Activated CD4-positive, alpha-beta T cell treated with anti-CD3 and anti-CD28 coated beads, Interleukin-2, amount 10 ng/mL, durations not matched to agents 7 days and 5 days (primary cell): ENCODE measurements around the gene LHPP. TPM values are rescaled to one million over a fixed set of nuclear protein-coding genes. Genes with fewer than 3 reads are reported as not detected.

Source experiments
- CTCF ChIA-PET: fragments of 350-600 bp; sonication (Branson Sonifier 250); formaldehyde crosslinking; loops from one replicate; lab custom pipeline; 2021; ENCODE audit warnings: antibody characterized with exemption; lab: Charles Lee
- POLR2A ChIA-PET: fragments of 350-600 bp; sonication (Branson Sonifier 250); formaldehyde crosslinking; loops from one replicate; lab custom pipeline; 2021; ENCODE audit warnings: antibody characterized with exemption; lab: Charles Lee
- DNase-seq: peaks from one replicate; pipeline ENCODE4 v3.0.0-alpha.2; 2020
- H3K27ac Mint-ChIP-seq: one replicate; pipeline ENCODE4 v1.8.0; 2021; ENCODE audit warnings: mild to moderate bottlenecking, moderate library complexity, mixed read lengths
- H3K27me3 Mint-ChIP-seq: one replicate; pipeline ENCODE4 v1.8.0; 2021; ENCODE audit warnings: mixed read lengths
- H3K36me3 Mint-ChIP-seq: one replicate; pipeline ENCODE4 v1.8.0; 2021; ENCODE audit warnings: low read depth, mixed read lengths
- H3K4me1 Mint-ChIP-seq: one replicate; pipeline ENCODE4 v1.8.0; 2021; ENCODE audit warnings: mixed read lengths
- H3K4me3 Mint-ChIP-seq: one replicate; pipeline ENCODE4 v1.8.0; 2021; ENCODE audit warnings: mild to moderate bottlenecking, moderate library complexity, mixed read lengths
- H3K9me3 Mint-ChIP-seq: one replicate; pipeline ENCODE4 v1.8.0; 2021; ENCODE audit warnings: mixed read lengths
- total RNA-seq, 2 experiments: library from RNA; stranded (reverse); gene quantifications; one replicate each; pipeline ENCODE4 v1.2.3, GENCODE V29; 2021

The LHPP gene
- total RNA-seq, 2 experiments from 2014 or later = 24.2 to 28.0 TPM

- ChIA-PET POLR2A (no interaction called here), CTCF (no interaction called here)
- no peaks in the 10 kb centered on the region for H3K9me3 Mint-ChIP-seq
- no peak for DNase-seq
- H3K27ac Mint-ChIP-seq = peak overlapping the region; percentile 89
- no peaks in the 10 kb centered on the region for H3K27me3 Mint-ChIP-seq
- peaks cover 37% of the 10 kb centered on the region for H3K4me1 Mint-ChIP-seq
- H3K4me3 Mint-ChIP-seq = no peak overlapping the region
- peaks cover 11% of the 10 kb centered on the region for H3K36me3 Mint-ChIP-seq
These were observed 4.3 kb downstream of the LHPP start for GRCh38 chr10:124465777-124466488.

GRCh38 chr10:124467165-124467564 is 5.5 kb downstream of the LHPP start:
- no peak overlapping the region for H3K4me3 Mint-ChIP-seq
- no peak overlapping the region for H3K27ac Mint-ChIP-seq
- ChIA-PET CTCF (no interaction called here), POLR2A (no interaction called here)
- peaks cover 11% of the 10 kb centered on the region for H3K36me3 Mint-ChIP-seq
- no peak for DNase-seq
- H3K27me3 Mint-ChIP-seq = no peaks in the 10 kb centered on the region
- peaks cover 31% of the 10 kb centered on the region for H3K4me1 Mint-ChIP-seq
- H3K9me3 Mint-ChIP-seq = no peaks in the 10 kb centered on the region

- no peak overlapping the region for H3K27ac Mint-ChIP-seq
- H3K4me3 Mint-ChIP-seq = no peak overlapping the region
- no peaks in the 10 kb centered on the region for H3K9me3 Mint-ChIP-seq
- H3K27me3 Mint-ChIP-seq = no peaks in the 10 kb centered on the region
- peaks cover 24% of the 10 kb centered on the region for H3K4me1 Mint-ChIP-seq
- CTCF ChIA-PET = no interaction called here
- POLR2A ChIA-PET = no interaction called here
- H3K36me3 Mint-ChIP-seq = peaks cover 11% of the 10 kb centered on the region
- no peak for DNase-seq
These were observed 7.0 kb downstream of the LHPP start for GRCh38 chr10:124468624-124469023.

- CTCF ChIA-PET = no interaction called here
- POLR2A ChIA-PET = no interaction called here
- H3K27ac Mint-ChIP-seq = no peak overlapping the region
- H3K4me1 Mint-ChIP-seq = peaks cover 17% of the 10 kb centered on the region
- no peak for DNase-seq
- no peak overlapping the region for H3K4me3 Mint-ChIP-seq
- H3K27me3 Mint-ChIP-seq = no peaks in the 10 kb centered on the region
- H3K9me3 Mint-ChIP-seq = no peaks in the 10 kb centered on the region
- peaks cover 2% of the 10 kb centered on the region for H3K36me3 Mint-ChIP-seq
These were observed 8.4 kb downstream of the LHPP start for GRCh38 chr10:124469956-124470484.

- Mint-ChIP-seq H3K9me3 (no peaks in the 10 kb centered on the region), H3K27ac (no peak overlapping the region), H3K27me3 (no peaks in the 10 kb centered on the region), H3K4me1 (peaks cover 9% of the 10 kb centered on the region), H3K36me3 (no peaks in the 10 kb centered on the region), H3K4me3 (no peak overlapping the region)
- peak; percentile 22 for DNase-seq
- POLR2A ChIA-PET = interaction anchor here (1.5 kb wide), 1 partner anchor 9 kb away, joined by 3 read pairs; the partner anchor contains the start of gene LHPP
- CTCF ChIA-PET = interaction anchor here (1.2 kb wide), 1 partner anchor 271 kb away, joined by 3 read pairs; no protein-coding TSS in a partner anchor
These were observed 9.2 kb downstream of the LHPP start for GRCh38 chr10:124470544-124471434.

- DNase-seq = no peak
These were observed 10.4 kb downstream of the LHPP start for GRCh38 chr10:124472071-124472470.

GRCh38 chr10:124473070-124473469 is 11.4 kb downstream of the LHPP start:
- peaks cover 2% of the 10 kb centered on the region for H3K4me1 Mint-ChIP-seq
- no peaks in the 10 kb centered on the region for H3K9me3 Mint-ChIP-seq
- ChIA-PET CTCF (interaction anchor here (1.5 to 2.4 kb wide), 3 partner anchors 11 to 13 kb away, joined by 4 to 7 read pairs (median 4); partner anchors contain the start of gene LHPP), POLR2A (no interaction called here)
- H3K27me3 Mint-ChIP-seq = no peaks in the 10 kb centered on the region
- no peak overlapping the region for H3K27ac Mint-ChIP-seq
- no peaks in the 10 kb centered on the region for H3K36me3 Mint-ChIP-seq
- DNase-seq = no peak
- H3K4me3 Mint-ChIP-seq = no peak overlapping the region

More at GRCh38 chr10:124472071-124472470, 10.4 kb downstream of the LHPP start:
- no peaks in the 10 kb centered on the region for H3K36me3 Mint-ChIP-seq
- ChIA-PET CTCF (interaction anchor here (0.6 to 2.4 kb wide), 5 partner anchors 10 to 1271 kb away, joined by 3 to 7 read pairs (median 4); partner anchors contain the start of gene LHPP), POLR2A (interaction anchor here (1.5 kb wide), 1 partner anchor 10 kb away, joined by 3 read pairs; the partner anchor contains the start of gene LHPP)
- H3K27me3 Mint-ChIP-seq = no peaks in the 10 kb centered on the region
- H3K27ac Mint-ChIP-seq = no peak overlapping the region
- H3K4me1 Mint-ChIP-seq = peaks cover 4% of the 10 kb centered on the region
- no peak overlapping the region for H3K4me3 Mint-ChIP-seq
- no peaks in the 10 kb centered on the region for H3K9me3 Mint-ChIP-seq

GRCh38 chr10:124474514-124475070 is 13.0 kb downstream of the LHPP start:
- no peaks in the 10 kb centered on the region for H3K27me3 Mint-ChIP-seq
- no peaks in the 10 kb centered on the region for H3K36me3 Mint-ChIP-seq
- no peak overlapping the region for H3K4me3 Mint-ChIP-seq
- H3K9me3 Mint-ChIP-seq = no peaks in the 10 kb centered on the region
- no peak for DNase-seq
- CTCF ChIA-PET = interaction anchor here (2.4 kb wide), 1 partner anchor 9 kb away, joined by 7 read pairs; no protein-coding TSS in a partner anchor
- H3K27ac Mint-ChIP-seq = no peak overlapping the region
- peaks cover 2% of the 10 kb centered on the region for H3K4me1 Mint-ChIP-seq
- POLR2A ChIA-PET = no interaction called here

GRCh38 chr10:124476043-124476725 is 14.6 kb downstream of the LHPP start:
- POLR2A ChIA-PET = no interaction called here
- Mint-ChIP-seq H3K27me3 (no peaks in the 10 kb centered on the region), H3K9me3 (no peaks in the 10 kb centered on the region), H3K4me1 (peaks cover 2% of the 10 kb centered on the region), H3K36me3 (no peaks in the 10 kb centered on the region), H3K27ac (no peak overlapping the region), H3K4me3 (no peak overlapping the region)
- DNase-seq = no peak
- CTCF ChIA-PET = no interaction called here

GRCh38 chr10:124477614-124478363 is 16.2 kb downstream of the LHPP start:
- Mint-ChIP-seq H3K4me3 (no peak overlapping the region), H3K9me3 (no peaks in the 10 kb centered on the region), H3K27ac (no peak overlapping the region), H3K4me1 (peaks cover 2% of the 10 kb centered on the region), H3K36me3 (no peaks in the 10 kb centered on the region), H3K27me3 (no peaks in the 10 kb centered on the region)
- ChIA-PET CTCF (no interaction called here), POLR2A (no interaction called here)
- DNase-seq = no peak

- Mint-ChIP-seq H3K9me3 (no peaks in the 10 kb centered on the region), H3K36me3 (no peaks in the 10 kb centered on the region), H3K27ac (no peak overlapping the region), H3K4me1 (peaks cover 2% of the 10 kb centered on the region), H3K4me3 (no peak overlapping the region), H3K27me3 (no peaks in the 10 kb centered on the region)
- DNase-seq = no peak
- POLR2A ChIA-PET = no interaction called here
- CTCF ChIA-PET = no interaction called here
These were observed 16.9 kb downstream of the LHPP start for GRCh38 chr10:124478515-124478914.
